Peyer's patch (tissue), 4 donors: ENCODE data around the gene RUFY4.

Source experiments
- CTCF ChIP-seq, 6 experiments: fragments of 450-650 bp in 4 of 6; fragments of 200-600 bp in 2 of 6; sonication (generic) in 1 of 6; IDR thresholded peaks; one replicate each; pipeline ENCODE4 v1.5.1; 2017 to 2019; ENCODE audit warnings: antibody characterized with exemption in 6 of 6, mild to moderate bottlenecking in 3 of 6, moderate library complexity in 1 of 6
- POLR2A ChIP-seq, 2 donors: fragments of 450-650 bp; IDR thresholded peaks; one replicate each; pipeline ENCODE4 v1.5.1; 2017; ENCODE audit warnings: antibody characterized with exemption in 2 of 2, mild to moderate bottlenecking in 2 of 2, moderate library complexity in 2 of 2

GRCh38 chr2:218077464-218078216, 8.6 kb downstream of the RUFY4 start:
- TF ChIP-seq CTCF (IDR thresholded peaks at IDR 0.05) (no peak), POLR2A (IDR thresholded peaks at IDR 0.05) (no peak)
